H9 (cell line): ENCODE results near the gene VWA5A. TPM values are rescaled to one million over a fixed set of nuclear protein-coding genes. Genes with fewer than 3 reads are reported as not detected.

Source experiments
- DNase-seq: peaks from one replicate; pipeline ENCODE4 v3.0.0-alpha.2; 2017
- H2AFZ ChIP-seq: one replicate; pipeline ENCODE4 v1.6.1; 2013; ENCODE audit warnings: mild to moderate bottlenecking, low read length, control low read depth, moderate library complexity
- H2AK5ac ChIP-seq: 2 replicates; pipeline ENCODE4 v1.6.1; 2013; ENCODE audit warnings: low read length, control low read depth, mixed read lengths; ENCODE audit not compliant: insufficient read length
- H2BK120ac ChIP-seq: one replicate; pipeline ENCODE4 v1.6.1; 2013; ENCODE audit warnings: low read depth, mild to moderate bottlenecking, low read length, control low read depth, inconsistent platforms; ENCODE audit not compliant: poor library complexity, severe bottlenecking
- H2BK12ac ChIP-seq: 2 replicates; pipeline ENCODE4 v1.6.1; 2013; ENCODE audit warnings: low read length, control low read depth, mixed read lengths, low read depth; ENCODE audit not compliant: insufficient read length
- H2BK15ac ChIP-seq: 2 replicates; pipeline ENCODE4 v1.6.1; 2013; ENCODE audit warnings: low read depth, low read length, control low read depth
- H2BK20ac ChIP-seq: one replicate; pipeline ENCODE4 v1.6.1; 2013; ENCODE audit warnings: low read depth, mild to moderate bottlenecking, low read length, control low read depth, inconsistent platforms; ENCODE audit not compliant: poor library complexity, severe bottlenecking
- H2BK5ac ChIP-seq: 2 replicates; pipeline ENCODE4 v1.6.1; 2013; ENCODE audit warnings: low read length, control low read depth, mixed read lengths; ENCODE audit not compliant: insufficient read length
- H3K14ac ChIP-seq: 2 replicates; pipeline ENCODE4 v1.6.1; 2013; ENCODE audit warnings: low read length, control low read depth; ENCODE audit not compliant: insufficient read depth
- H3K18ac ChIP-seq: 2 replicates; pipeline ENCODE4 v1.6.1; 2013; ENCODE audit warnings: low read depth, mild to moderate bottlenecking, mixed read lengths, low read length, control low read depth; ENCODE audit not compliant: insufficient read length
- H3K23ac ChIP-seq: 2 replicates; pipeline ENCODE4 v1.6.1; 2013; ENCODE audit warnings: low read length, control low read depth, mixed read lengths, low read depth; ENCODE audit not compliant: insufficient read length
- H3K23me2 ChIP-seq: 2 replicates; pipeline ENCODE4 v1.6.1; 2013; ENCODE audit warnings: low read depth, mild to moderate bottlenecking, mixed read lengths, low read length, control low read depth; ENCODE audit not compliant: insufficient read length, poor library complexity, severe bottlenecking
- H3K27ac ChIP-seq: 2 replicates; pipeline ENCODE4 v1.5.1; 2013; ENCODE audit warnings: low read length, control low read depth, mixed read lengths, low read depth; ENCODE audit not compliant: insufficient read length
- H3K27me3 ChIP-seq: 2 replicates; pipeline ENCODE4 v1.6.1; 2013; ENCODE audit warnings: low read length, control low read depth, inconsistent platforms; ENCODE audit not compliant: insufficient read depth
- H3K4ac ChIP-seq: 2 replicates; pipeline ENCODE4 v1.6.1; 2013; ENCODE audit warnings: low read depth, mild to moderate bottlenecking, control low read depth, inconsistent platforms, low read length, moderate library complexity
- H3K4me1 ChIP-seq: 2 replicates; pipeline ENCODE4 v1.6.1; 2013; ENCODE audit warnings: low read length, control low read depth, inconsistent platforms; ENCODE audit not compliant: insufficient read depth
- H3K4me2 ChIP-seq: 2 replicates; pipeline ENCODE4 v1.6.1; 2013; ENCODE audit warnings: low read length, control low read depth, mixed read lengths; ENCODE audit not compliant: insufficient read length, insufficient read depth
- H3K56ac ChIP-seq: 2 replicates; pipeline ENCODE4 v1.6.1; 2013; ENCODE audit warnings: low read depth, mild to moderate bottlenecking, mixed read lengths, low read length, control low read depth; ENCODE audit not compliant: insufficient read length
- H3K79me1 ChIP-seq: 2 replicates; pipeline ENCODE4 v1.6.1; 2013; ENCODE audit warnings: low read depth, mild to moderate bottlenecking, moderate library complexity, low read length, control low read depth, inconsistent platforms; ENCODE audit not compliant: insufficient read depth, poor library complexity, severe bottlenecking
- H3K79me2 ChIP-seq: 2 replicates; pipeline ENCODE4 v1.6.1; 2013; ENCODE audit warnings: low read length, control low read depth, inconsistent platforms; ENCODE audit not compliant: insufficient read depth
- H3K9ac ChIP-seq: 2 replicates; pipeline ENCODE4 v1.6.1; 2013; ENCODE audit warnings: low read length, control low read depth, mixed read lengths; ENCODE audit not compliant: insufficient read length; ENCODE audit errors: extremely low read depth
- H3K9me3 ChIP-seq: one replicate; pipeline ENCODE4 v1.6.1; 2013; ENCODE audit warnings: low read depth, low read length, inconsistent platforms; ENCODE audit not compliant: control insufficient read depth
- H3T11ph ChIP-seq: one replicate; pipeline ENCODE4 v1.6.1; 2013; ENCODE audit warnings: mild to moderate bottlenecking, low read length, control low read depth, inconsistent platforms
- H4K20me1 ChIP-seq: one replicate; pipeline ENCODE4 v1.6.1; 2013; ENCODE audit not compliant: control insufficient read depth, insufficient read length, insufficient read depth
- H4K5ac ChIP-seq: 2 replicates; pipeline ENCODE4 v1.6.1; 2013; ENCODE audit warnings: low read depth, mild to moderate bottlenecking, mixed read lengths, low read length, control low read depth; ENCODE audit not compliant: insufficient read length
- H4K8ac ChIP-seq: replicated peaks from 2 replicates; pipeline ENCODE4 v1.6.1; 2013; ENCODE audit warnings: low read length, control low read depth, mixed read lengths, low read depth; ENCODE audit not compliant: insufficient read length
- H4K91ac ChIP-seq: 2 replicates; pipeline ENCODE4 v1.6.1; 2013; ENCODE audit warnings: low read depth, mild to moderate bottlenecking, moderate library complexity, mixed read lengths, low read length, control low read depth; ENCODE audit not compliant: insufficient read length
- H3K27ac Mint-ChIP-seq, 3 experiments: 2 replicates in 2 of 3; 3 replicates in 1 of 3; pipeline ENCODE4 v1.8.0; 2020 to 2021; ENCODE audit warnings: mixed read lengths in 3 of 3, mild to moderate bottlenecking in 1 of 3, moderate library complexity in 1 of 3
- H3K27me3 Mint-ChIP-seq: 2 replicates; pipeline ENCODE4 v1.8.0; 2021; ENCODE audit warnings: low read depth, mild to moderate bottlenecking, moderate library complexity, mixed read lengths
- H3K36me3 Mint-ChIP-seq, 3 experiments: 2 replicates in 2 of 3; 3 replicates in 1 of 3; pipeline ENCODE4 v1.8.0; 2020 to 2021; ENCODE audit warnings: low read depth in 3 of 3, mixed read lengths in 3 of 3; ENCODE audit not compliant: insufficient read depth in 1 of 3
- H3K4me1 Mint-ChIP-seq, 2 experiments: 2 replicates each; pipeline ENCODE4 v1.8.0; 2020; ENCODE audit warnings: mixed read lengths in 2 of 2
- H3K4me3 Mint-ChIP-seq, 2 experiments: 2 replicates in 1 of 2; 3 replicates in 1 of 2; pipeline ENCODE4 v1.8.0; 2020 to 2021; ENCODE audit warnings: mild to moderate bottlenecking in 2 of 2, mixed read lengths in 2 of 2, moderate library complexity in 1 of 2
- H3K9me3 Mint-ChIP-seq, 2 experiments: 2 replicates in 1 of 2; 3 replicates in 1 of 2; pipeline ENCODE4 v1.8.0; 2020; ENCODE audit warnings: mild to moderate bottlenecking in 2 of 2, mixed read lengths in 2 of 2, moderate library complexity in 1 of 2
- CTCF ChIP-seq: fragments of 200-600 bp; sonication (generic); conservative IDR thresholded peaks from 3 replicates; pipeline ENCODE4 v1.8.0; 2021; ENCODE audit warnings: antibody characterized with exemption, mild to moderate bottlenecking
- WGBS: extraction: QIAGEN DNeasy Blood & Tissue Kit; methylation state at CpG from one replicate; pipeline ENCODE4 v1.1.7; 2013; ENCODE audit warnings: missing lambda C conversion rate, low lambda C conversion rate, mixed read lengths; ENCODE audit not compliant: insufficient read length; ENCODE audit errors: extremely low coverage; 5-methylcytosine and 5-hydroxymethylcytosine counted together
- total RNA-seq: library from RNA; stranded (reverse); gene quantifications from 2 replicates; pipeline ENCODE4 v1.2.1, GENCODE V29; 2021

The VWA5A gene
- total RNA-seq, 1 experiment from 2014 or later: 15.6 TPM

GRCh38 chr11:124167826-124168231, 52.6 kb downstream of the VWA5A start:
- Histone ChIP-seq H2BK12ac (no peak overlapping the region), H2BK5ac (no peak overlapping the region), H2AK5ac (no peak overlapping the region), H4K91ac (no peak overlapping the region), H3K4me1 (no peaks in the 10 kb centered on the region), H3K9ac (no peak overlapping the region), H3K79me2 (no peaks in the 10 kb centered on the region), H3K9me3 (no peaks in the 10 kb centered on the region), H3K27ac (no peak overlapping the region), H4K20me1 (no peaks in the 10 kb centered on the region), H3T11ph (no peak overlapping the region), H2AFZ (no peak overlapping the region), H3K18ac (no peak overlapping the region), H3K14ac (no peak overlapping the region), H3K4ac (no peak overlapping the region), H3K4me2 (no peak overlapping the region), H3K23me2 (no peaks in the 10 kb centered on the region), H4K5ac (no peak overlapping the region), H3K79me1 (no peaks in the 10 kb centered on the region), H2BK20ac (no peak overlapping the region), H4K8ac (no peak overlapping the region), H3K56ac (no peak overlapping the region), H2BK15ac (no peak overlapping the region), H3K23ac (no peak overlapping the region), H3K27me3 (peaks cover 29% of the 10 kb centered on the region; the same call in 1 of the 2 replicates), H2BK120ac (no peak overlapping the region)
- DNase-seq: no peak
- no peak overlapping the region for H3K4me3 Mint-ChIP-seq
- no peak for TF ChIP-seq CTCF
- H3K27ac Mint-ChIP-seq: no peak overlapping the region
- peaks cover 2% of the 10 kb centered on the region in 2 experiments; a peak in 3 of 5 replicates for H3K9me3 Mint-ChIP-seq
- H3K4me1 Mint-ChIP-seq: peaks cover 10 to 14% of the 10 kb centered on the region in 2 experiments
- no CpG with 5 or more reads among the region's 7 CpGs for WGBS
- H3K36me3 Mint-ChIP-seq: peaks cover 0 to 3% (median 0%) of the 10 kb centered on the region in 3 experiments; a peak in 2 of 7 replicates
- peaks cover 75% of the 10 kb centered on the region for H3K27me3 Mint-ChIP-seq
